AG09319 (cell line): ENCODE results near the gene ENOX1.

Experiments used
- DNase-seq: peaks from one replicate; pipeline ENCODE4 v3.0.0-alpha.2; 2010; ENCODE audit warnings: low read depth; ENCODE audit errors: extremely low read depth
- CTCF ChIP-seq: IDR thresholded peaks from 2 replicates; pipeline ENCODE4 v1.5.1; 2011; ENCODE audit warnings: low read depth, mild to moderate bottlenecking, inconsistent platforms, low read length, moderate library complexity

The ENOX1 gene

DNA sequence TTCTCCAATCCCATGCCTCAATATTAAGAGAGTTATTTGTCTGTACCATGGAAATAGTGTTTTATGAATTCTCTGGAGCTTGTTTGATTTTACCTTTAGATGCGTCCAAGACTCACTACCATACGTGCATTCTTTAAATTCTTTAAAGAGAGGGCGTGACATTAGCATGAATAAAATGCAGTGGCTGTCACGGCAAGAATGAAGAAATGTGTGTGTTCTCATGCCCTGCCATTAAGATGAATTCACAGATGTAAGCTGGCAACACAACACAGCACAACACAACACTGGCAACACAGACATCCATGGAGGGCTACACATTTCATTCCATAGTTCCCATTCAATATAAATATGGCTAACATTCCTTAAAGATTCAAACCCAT lies 213.4 kb downstream of the ENOX1 start:
- no peak for DNase-seq
- TF ChIP-seq CTCF = no peak

DNA sequence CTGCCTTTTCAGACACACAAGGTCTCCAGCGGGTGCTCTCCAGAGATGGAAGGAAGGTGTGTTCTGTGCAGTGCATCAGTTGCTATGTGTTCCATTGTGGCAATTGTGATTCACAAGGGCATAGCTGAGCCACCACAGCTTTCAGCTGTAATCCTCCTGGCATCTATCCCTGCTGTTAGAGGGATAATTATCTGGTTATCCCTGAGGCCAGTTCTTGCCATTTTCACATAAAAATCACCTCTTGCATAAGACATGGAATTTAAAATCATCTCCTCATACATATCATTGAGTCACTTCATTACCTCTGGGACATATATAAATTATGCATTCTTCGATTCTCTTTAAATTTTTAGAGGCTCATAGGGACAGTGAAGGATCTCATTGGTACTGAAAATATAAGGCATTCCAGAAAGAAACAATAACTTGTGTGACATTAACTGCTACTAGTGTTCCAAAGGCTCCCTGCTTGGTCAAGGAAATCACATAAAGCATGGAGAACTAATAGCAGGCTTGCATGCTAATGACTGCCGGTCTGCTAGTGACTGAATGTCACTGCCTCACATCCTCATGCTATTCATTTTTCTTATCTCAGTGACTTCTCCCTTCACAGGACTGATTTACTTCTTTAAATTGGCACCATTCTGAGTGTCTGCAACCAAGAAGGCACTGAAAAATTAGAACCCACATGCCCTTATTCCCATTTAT lies 214.0 kb downstream of the ENOX1 start:
- peak; percentile 18 for DNase-seq
- no peak for TF ChIP-seq CTCF

DNA sequence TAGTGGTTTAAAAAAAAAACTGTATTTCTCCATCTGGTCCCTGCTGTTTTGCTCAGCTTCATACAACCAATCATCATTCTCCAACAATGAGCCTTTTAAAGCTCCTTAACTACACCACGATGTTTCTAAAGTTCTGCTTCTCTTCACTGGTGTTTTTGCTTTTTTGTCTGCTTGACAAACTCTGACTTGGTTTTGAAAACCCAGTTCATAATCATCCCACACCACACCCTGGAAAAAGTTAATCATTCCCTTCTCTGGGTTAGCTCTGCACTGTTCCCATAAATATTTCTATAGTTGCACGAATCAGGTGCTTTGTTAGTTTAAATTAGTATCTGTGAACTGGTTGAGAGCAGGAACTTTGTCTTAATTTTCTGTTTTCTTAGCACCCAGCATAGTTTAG lies 217.1 kb downstream of the ENOX1 start:
- TF ChIP-seq CTCF = no peak

GRCh38 chr13:43567608-43568007 lies 219.2 kb downstream of the ENOX1 start:
- TF ChIP-seq CTCF = no peak
- DNase-seq = no peak

More for the DNA sequence above, 217.1 kb downstream of the ENOX1 start:
- no peak for DNase-seq

GRCh38 chr13:43564952-43565351 lies 221.8 kb downstream of the ENOX1 start:
- TF ChIP-seq CTCF = no peak
- no peak for DNase-seq

- no peak for DNase-seq
- TF ChIP-seq CTCF = no peak
Measured at GRCh38 chr13:43561081-43561480, 225.7 kb downstream of the ENOX1 start.

DNA sequence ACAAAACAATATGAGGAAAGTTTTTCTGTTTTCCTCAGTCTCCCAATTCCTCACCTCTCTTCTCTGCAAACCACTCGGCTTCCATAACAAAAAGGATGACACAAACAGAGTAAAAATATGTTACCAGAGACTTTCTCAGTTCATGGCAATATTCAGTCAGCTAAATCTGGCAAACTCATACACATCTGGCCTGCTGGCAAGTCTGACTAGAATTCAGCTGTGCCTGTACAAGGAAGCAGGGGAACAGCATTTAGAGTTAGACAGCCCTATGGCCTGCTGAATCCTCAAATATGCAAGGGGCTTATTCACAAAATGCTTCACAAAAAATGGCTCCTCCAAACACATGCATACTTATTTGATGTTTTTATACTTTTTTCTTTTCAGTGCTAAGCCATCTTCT lies 227.8 kb downstream of the ENOX1 start:
- TF ChIP-seq CTCF = no peak
- DNase-seq = no peak
